Progenitor cell of endocrine pancreas (in vitro differentiated cells): ENCODE results near the gene NAV2. TPM values are rescaled to one million over a fixed set of nuclear protein-coding genes. Genes with fewer than 3 reads are reported as not detected.

ENCODE experiments used
- DNase-seq: peaks from one replicate; pipeline ENCODE4 v3.0.0; 2021; ENCODE audit warnings: low spot score; ENCODE audit not compliant: unreplicated experiment
- H3K27ac Mint-ChIP-seq: 2 replicates; pipeline ENCODE4 v1.8.0; 2021; ENCODE audit warnings: mild to moderate bottlenecking, moderate library complexity, mixed read lengths
- H3K27me3 Mint-ChIP-seq: 2 replicates; pipeline ENCODE4 v1.8.0; 2021; ENCODE audit warnings: mixed read lengths
- H3K36me3 Mint-ChIP-seq: 2 replicates; pipeline ENCODE4 v1.8.0; 2022; ENCODE audit warnings: mixed read lengths; ENCODE audit not compliant: insufficient read depth
- H3K4me1 Mint-ChIP-seq: 2 replicates; pipeline ENCODE4 v1.8.0; 2021; ENCODE audit warnings: low read depth, mixed read lengths
- H3K4me3 Mint-ChIP-seq: 2 replicates; pipeline ENCODE4 v1.8.0; 2021; ENCODE audit warnings: low read depth, mild to moderate bottlenecking, moderate library complexity, mixed read lengths
- H3K9me3 Mint-ChIP-seq: 2 replicates; pipeline ENCODE4 v1.8.0; 2021; ENCODE audit warnings: low read depth, mixed read lengths
- microRNA-seq: library from miRNA; unstranded; fragments of <30 nt; microRNA quantifications from one replicate; pipeline ENCODE4 v1.1.0, GENCODE V29; 2020; ENCODE audit warnings: borderline number of aligned reads; ENCODE audit not compliant: unreplicated experiment
- total RNA-seq: library from RNA; stranded (reverse); gene quantifications from 2 replicates; pipeline ENCODE4 v1.2.1, GENCODE V29; 2021
- TF ChIP-seq, protein P1 (sequence below): fragments of 200-600 bp; sonication (generic); IDR thresholded peaks from one replicate; pipeline ENCODE4 v1.5.0; 2021; ENCODE audit warnings: antibody characterized with exemption, mild to moderate bottlenecking; ENCODE audit not compliant: unreplicated experiment

NAV2 gene
- total RNA-seq, 1 donor from 2014 or later, result 88.3 TPM

DNA sequence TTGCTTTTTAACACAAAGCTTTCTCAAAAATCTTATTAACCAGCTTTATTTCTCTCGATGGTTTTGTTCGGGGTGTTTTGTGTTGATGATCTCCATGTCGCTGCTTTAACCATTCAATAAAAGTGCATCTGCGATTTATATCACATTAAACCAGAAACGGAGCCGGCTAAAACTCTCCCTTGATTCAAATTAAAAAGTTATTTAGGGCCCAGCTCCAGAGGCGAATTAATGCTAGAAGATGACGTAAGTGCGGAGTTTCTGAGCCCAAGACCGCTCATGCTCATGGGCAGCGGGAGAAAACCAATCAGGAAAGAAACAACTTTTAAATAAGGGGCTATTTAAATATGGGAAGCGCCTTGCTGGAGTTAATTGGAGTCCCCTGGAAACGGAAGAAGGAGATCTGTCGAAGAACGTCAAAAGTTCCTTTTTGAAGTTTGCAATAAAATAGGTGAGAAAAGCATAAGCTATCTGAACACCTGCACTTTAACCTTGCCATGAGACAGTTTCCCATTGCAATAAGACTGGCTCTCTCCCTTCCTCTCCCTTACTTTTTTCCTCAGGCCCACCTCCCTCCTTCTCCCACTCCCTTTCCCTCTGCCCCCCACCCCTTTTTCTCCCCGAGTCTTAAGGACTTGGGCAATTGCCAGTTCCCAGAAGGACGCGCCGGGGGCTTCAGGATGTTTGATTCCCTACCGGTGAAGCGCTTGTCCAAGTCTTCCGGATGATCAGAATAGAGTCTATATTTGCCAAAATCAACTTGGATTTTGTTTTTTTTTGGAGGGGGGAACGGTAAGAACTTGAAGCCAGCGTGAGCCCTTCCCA, 449.5 kb downstream of the NAV2 start:
- Mint-ChIP-seq H3K9me3 (no peaks in the 10 kb centered on the region), H3K27me3 (peaks cover 94% of the 10 kb centered on the region), H3K27ac (no peak overlapping the region), H3K4me3 (no peak overlapping the region), H3K4me1 (peaks cover 8% of the 10 kb centered on the region), H3K36me3 (no peaks in the 10 kb centered on the region)
- no peak for DNase-seq
- TF ChIP-seq, protein P1, sequence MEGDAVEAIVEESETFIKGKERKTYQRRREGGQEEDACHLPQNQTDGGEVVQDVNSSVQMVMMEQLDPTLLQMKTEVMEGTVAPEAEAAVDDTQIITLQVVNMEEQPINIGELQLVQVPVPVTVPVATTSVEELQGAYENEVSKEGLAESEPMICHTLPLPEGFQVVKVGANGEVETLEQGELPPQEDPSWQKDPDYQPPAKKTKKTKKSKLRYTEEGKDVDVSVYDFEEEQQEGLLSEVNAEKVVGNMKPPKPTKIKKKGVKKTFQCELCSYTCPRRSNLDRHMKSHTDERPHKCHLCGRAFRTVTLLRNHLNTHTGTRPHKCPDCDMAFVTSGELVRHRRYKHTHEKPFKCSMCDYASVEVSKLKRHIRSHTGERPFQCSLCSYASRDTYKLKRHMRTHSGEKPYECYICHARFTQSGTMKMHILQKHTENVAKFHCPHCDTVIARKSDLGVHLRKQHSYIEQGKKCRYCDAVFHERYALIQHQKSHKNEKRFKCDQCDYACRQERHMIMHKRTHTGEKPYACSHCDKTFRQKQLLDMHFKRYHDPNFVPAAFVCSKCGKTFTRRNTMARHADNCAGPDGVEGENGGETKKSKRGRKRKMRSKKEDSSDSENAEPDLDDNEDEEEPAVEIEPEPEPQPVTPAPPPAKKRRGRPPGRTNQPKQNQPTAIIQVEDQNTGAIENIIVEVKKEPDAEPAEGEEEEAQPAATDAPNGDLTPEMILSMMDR, result no peak

DNA sequence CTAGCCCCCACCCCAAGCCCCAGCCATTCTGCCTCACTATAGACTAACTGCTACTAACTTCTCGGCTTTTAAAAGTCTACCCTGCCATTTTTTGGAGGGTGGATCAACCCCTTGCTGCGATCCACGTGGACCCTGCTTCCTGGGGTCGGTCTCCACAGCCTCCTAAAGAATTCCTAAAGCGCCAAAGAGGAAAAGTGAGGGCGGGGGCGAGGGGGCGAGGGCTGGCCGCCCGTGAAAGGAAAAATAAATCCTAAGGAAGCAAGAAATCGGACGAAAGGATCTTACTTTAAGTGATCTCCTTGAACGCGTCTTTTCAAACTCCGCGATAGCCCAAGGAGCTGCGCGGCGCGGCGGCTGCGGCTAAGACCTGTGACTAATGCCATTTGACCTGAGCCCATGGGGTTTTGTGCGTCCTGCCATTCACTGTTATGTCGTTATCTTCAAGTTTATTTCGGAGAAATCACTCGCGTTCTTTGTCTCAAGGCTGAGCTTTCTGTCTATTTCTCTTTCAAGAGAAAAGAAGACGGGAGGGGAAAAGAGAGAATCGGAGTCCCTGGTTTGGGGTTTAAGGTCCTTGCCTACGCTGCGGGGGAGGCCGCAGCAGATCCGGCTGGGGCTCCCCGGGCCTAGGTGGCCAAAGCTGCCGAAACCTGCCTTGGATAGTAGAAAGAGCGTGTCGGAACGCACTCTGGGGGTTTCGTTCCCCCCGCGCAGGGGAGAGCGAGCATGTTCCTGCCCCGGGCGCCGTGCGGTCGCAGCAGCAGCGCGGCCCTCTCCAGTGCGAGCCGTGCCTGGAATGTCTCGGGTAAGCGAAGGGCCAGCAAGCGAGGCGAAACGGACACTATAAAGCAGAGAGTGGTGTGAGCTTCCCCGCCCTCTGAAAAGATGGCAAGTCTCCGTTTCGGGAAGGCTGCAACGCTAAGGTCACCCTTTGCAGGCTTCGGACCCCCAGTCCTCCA, 450.5 kb downstream of the NAV2 start:
- peaks cover 8% of the 10 kb centered on the region for H3K4me1 Mint-ChIP-seq

DNA sequence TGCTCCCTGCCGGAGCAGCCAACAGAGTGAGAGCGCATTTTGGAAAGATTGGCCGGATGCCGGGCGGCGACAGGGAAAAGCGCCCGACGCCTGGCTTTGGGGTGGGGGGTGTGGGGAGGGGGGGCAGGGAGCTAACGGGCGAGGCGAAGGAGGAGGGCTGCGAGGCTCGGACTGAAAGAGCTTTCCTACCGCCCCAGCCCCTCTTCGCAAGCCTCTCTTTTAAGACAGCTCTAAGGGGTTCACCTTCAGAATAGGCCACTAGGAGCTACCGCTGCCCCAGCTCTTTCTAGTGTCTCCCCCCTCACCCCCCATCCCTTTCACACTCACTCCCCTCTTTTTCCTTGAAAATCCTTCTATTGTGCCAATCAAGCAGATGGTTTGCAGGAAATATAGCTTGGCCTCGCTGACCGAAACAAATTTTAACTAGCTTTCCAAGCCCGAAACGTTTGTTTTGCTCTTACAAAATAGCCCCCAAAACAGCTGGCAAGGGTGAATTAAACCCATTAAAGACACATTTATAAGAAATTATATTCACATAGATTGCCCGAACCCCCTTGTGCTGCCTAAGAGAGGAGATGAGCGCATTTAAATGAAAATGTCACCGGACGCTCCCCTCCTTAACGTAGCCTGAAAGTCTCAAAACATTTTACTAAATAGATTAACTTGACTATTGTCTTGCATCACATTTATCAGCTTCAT, 451.3 kb downstream of the NAV2 start:
- H3K27ac Mint-ChIP-seq, result no peak overlapping the region
- no peaks in the 10 kb centered on the region for H3K9me3 Mint-ChIP-seq
- H3K4me1 Mint-ChIP-seq, result peaks cover 8% of the 10 kb centered on the region
- TF ChIP-seq, protein P1, result no peak
- no peak for DNase-seq
- H3K36me3 Mint-ChIP-seq, result no peaks in the 10 kb centered on the region
- peaks cover 89% of the 10 kb centered on the region for H3K27me3 Mint-ChIP-seq
- H3K4me3 Mint-ChIP-seq, result peak overlapping the region; percentile 10

More for the DNA sequence above, 450.5 kb downstream of the NAV2 start:
- peak; percentile 35 for DNase-seq
- Mint-ChIP-seq H3K27ac (no peak overlapping the region), H3K36me3 (no peaks in the 10 kb centered on the region), H3K9me3 (no peaks in the 10 kb centered on the region), H3K4me3 (peak overlapping the region; percentile 10), H3K27me3 (peaks cover 94% of the 10 kb centered on the region)
- TF ChIP-seq, protein P1, result no peak

Small RNA genes lying within 50 kb of the gene (microRNA-seq; reads per million reads assigned to microRNA genes)
- not detected for gene MIR4694
